H1 (cell line): ENCODE data around the gene FSTL4. TPM values are rescaled to one million over a fixed set of nuclear protein-coding genes. Genes with fewer than 3 reads are reported as not detected.

ENCODE experiments used
- CTCF ChIA-PET: fragments of 300-600 bp; sonication (Branson Sonifier 250); formaldehyde crosslinking; loops from one replicate; lab custom pipeline; 2021; ENCODE audit not compliant: partially characterized antibody; lab: Charles Lee
- POLR2A ChIA-PET: fragments of 300-600 bp; sonication (Branson Sonifier 250); formaldehyde crosslinking; loops from one replicate; lab custom pipeline; 2021; ENCODE audit warnings: inconsistent platforms; ENCODE audit not compliant: partially characterized antibody; lab: Charles Lee
- DNase-seq, 2 experiments: peaks; one replicate each; pipeline versions ENCODE4 v3.0.0 to v3.0.0-alpha.2; 2010 to 2022; ENCODE audit warnings: low spot score in 2 of 2, low read depth in 1 of 2, mixed read lengths in 1 of 2
- FAIRE-seq: peaks from 2 replicates; lab custom pipeline; 2011; peaks lifted over from hg19 to GRCh38; lab: Jason Lieb, UNC
- H2AFZ ChIP-seq: 2 replicates; pipeline ENCODE4 v1.8.1; 2012; ENCODE audit warnings: low read length, inconsistent platforms
- H2AK5ac ChIP-seq: 2 replicates; pipeline ENCODE4 v1.6.1; 2013; ENCODE audit warnings: low read depth, low read length
- H2BK120ac ChIP-seq: replicated peaks from 2 replicates; pipeline ENCODE3; 2013; ENCODE audit warnings: low read depth, low read length, inconsistent platforms
- H2BK12ac ChIP-seq: 2 replicates; pipeline ENCODE4 v1.6.1; 2013; ENCODE audit warnings: low read depth, low read length
- H2BK15ac ChIP-seq: 2 replicates; pipeline ENCODE4 v1.6.1; 2013; ENCODE audit warnings: low read length
- H2BK20ac ChIP-seq: 2 replicates; pipeline ENCODE4 v1.6.1; 2013; ENCODE audit warnings: low read length
- H2BK5ac ChIP-seq: 2 replicates; pipeline ENCODE4 v1.6.1; 2013; ENCODE audit warnings: low read depth, low read length
- H3K14ac ChIP-seq: 2 replicates; pipeline ENCODE4 v1.6.1; 2013; ENCODE audit warnings: inconsistent platforms; ENCODE audit not compliant: insufficient read length
- H3K18ac ChIP-seq: 2 replicates; pipeline ENCODE4 v1.6.1; 2013; ENCODE audit warnings: low read length; ENCODE audit errors: extremely low read depth
- H3K23ac ChIP-seq: 2 replicates; pipeline ENCODE4 v1.6.1; 2013; ENCODE audit warnings: inconsistent platforms; ENCODE audit not compliant: insufficient read length
- H3K23me2 ChIP-seq: 2 replicates; pipeline ENCODE4 v1.6.1; 2013; ENCODE audit warnings: low read depth, low read length
- H3K27ac ChIP-seq: 2 replicates; pipeline ENCODE4 v1.6.1; 2011; ENCODE audit warnings: low read depth, low read length, inconsistent platforms
- H3K27me3 ChIP-seq, 4 experiments: replicated peaks in 1 of 4; 1 replicate in 1 of 4; 2 replicates in 3 of 4; pipeline versions ENCODE4 v1.6.1 to v1.8.1; 2011 to 2013; ENCODE audit warnings: low read length in 3 of 4, mild to moderate bottlenecking in 3 of 4, inconsistent platforms in 2 of 4, mixed read lengths in 2 of 4, moderate library complexity in 1 of 4; ENCODE audit not compliant: control insufficient read depth in 3 of 4, insufficient read depth in 3 of 4; ENCODE audit errors: extremely low read depth in 1 of 4
- H3K36me3 ChIP-seq, 4 experiments: 2 replicates each; pipeline versions ENCODE4 v1.6.1 to v1.8.1; 2011 to 2013; ENCODE audit warnings: mild to moderate bottlenecking in 4 of 4, low read length in 3 of 4, moderate library complexity in 2 of 4, control low read depth in 1 of 4, inconsistent platforms in 1 of 4; ENCODE audit not compliant: insufficient read depth in 4 of 4, control insufficient read depth in 2 of 4
- H3K4ac ChIP-seq: replicated peaks from 2 replicates; pipeline ENCODE3; 2013; ENCODE audit warnings: low read length, low read depth, mixed read lengths, inconsistent platforms; ENCODE audit not compliant: insufficient read length
- H3K4me1 ChIP-seq, 4 experiments: replicated peaks in 1 of 4; 1 replicate in 1 of 4; 2 replicates in 3 of 4; pipeline versions ENCODE4 v1.6.1 to v1.8.1; 2011 to 2013; ENCODE audit warnings: low read length in 3 of 4, inconsistent platforms in 2 of 4, mixed read lengths in 1 of 4; ENCODE audit not compliant: insufficient read depth in 4 of 4, control insufficient read depth in 3 of 4
- H3K4me2 ChIP-seq, 2 experiments: 2 replicates each; pipeline versions ENCODE4 v1.6.1 to v1.8.1; 2011 to 2013; ENCODE audit warnings: low read depth in 2 of 2, low read length in 2 of 2, control low read depth in 1 of 2, inconsistent platforms in 1 of 2, mild to moderate bottlenecking in 1 of 2; ENCODE audit not compliant: insufficient read depth in 1 of 2
- H3K4me3 ChIP-seq, 4 experiments: fragments of 200-600, 300-600 bp in 1 of 4; sonication (generic), shearing (Covaris generic), sonication (Bioruptor Twin) in 1 of 4; 2 replicates each; pipeline versions ENCODE4 v1.5.1 to v1.8.1; 2011 to 2016; ENCODE audit warnings: low read length in 4 of 4, low read depth in 3 of 4, control low read depth in 2 of 4, inconsistent platforms in 2 of 4, mild to moderate bottlenecking in 2 of 4, mixed read lengths in 1 of 4, moderate library complexity in 1 of 4; ENCODE audit not compliant: insufficient read depth in 2 of 4; ENCODE audit errors: extremely low read depth in 1 of 4
- H3K56ac ChIP-seq: replicated peaks from 2 replicates; pipeline ENCODE3; 2013; ENCODE audit warnings: low read depth, mild to moderate bottlenecking, mixed read lengths, low read length, inconsistent platforms; ENCODE audit not compliant: insufficient read length
- H3K79me1 ChIP-seq: 2 replicates; pipeline ENCODE4 v1.6.1; 2013; ENCODE audit warnings: low read depth, low read length, control low read depth
- H3K79me2 ChIP-seq, 2 experiments: 2 replicates each; pipeline versions ENCODE4 v1.6.1 to v1.8.1; 2012 to 2013; ENCODE audit warnings: low read length in 2 of 2, mild to moderate bottlenecking in 2 of 2, inconsistent platforms in 1 of 2; ENCODE audit not compliant: insufficient read depth in 2 of 2, control insufficient read depth in 1 of 2
- H3K9ac ChIP-seq, 4 experiments: replicated peaks in 1 of 4; 1 replicate in 1 of 4; 2 replicates in 3 of 4; pipeline versions ENCODE4 v1.6.1 to v1.8.1; 2011 to 2013; ENCODE audit warnings: low read depth in 3 of 4, low read length in 3 of 4, control low read depth in 2 of 4, mild to moderate bottlenecking in 2 of 4, moderate library complexity in 2 of 4, inconsistent platforms in 1 of 4; ENCODE audit errors: extremely low read depth in 1 of 4
- H3K9me3 ChIP-seq, 2 experiments: 2 replicates each; pipeline versions ENCODE4 v1.6.1 to v1.8.1; 2012 to 2013; ENCODE audit warnings: mild to moderate bottlenecking in 2 of 2, moderate library complexity in 2 of 2, control low read depth in 1 of 2, inconsistent platforms in 1 of 2, low read depth in 1 of 2, low read length in 1 of 2, mixed read lengths in 1 of 2; ENCODE audit not compliant: insufficient read depth in 2 of 2
- H4K20me1 ChIP-seq, 2 experiments: replicated peaks in 1 of 2; 2 replicates each; pipeline versions ENCODE3 to v1.8.1; 2011 to 2013; ENCODE audit warnings: inconsistent platforms in 2 of 2, low read length in 2 of 2, mild to moderate bottlenecking in 1 of 2; ENCODE audit not compliant: insufficient read depth in 2 of 2, control insufficient read depth in 1 of 2
- H4K5ac ChIP-seq: 2 replicates; pipeline ENCODE4 v1.6.1; 2013; ENCODE audit warnings: low read length, low read depth, mixed read lengths, inconsistent platforms; ENCODE audit not compliant: insufficient read length
- H4K8ac ChIP-seq: 2 replicates; pipeline ENCODE4 v1.8.0; 2013; ENCODE audit warnings: mild to moderate bottlenecking, moderate library complexity, low read length, inconsistent platforms; ENCODE audit not compliant: insufficient read depth; ENCODE audit errors: extremely low read depth
- H4K91ac ChIP-seq: replicated peaks from 2 replicates; pipeline ENCODE3; 2013; ENCODE audit warnings: low read length, mixed read lengths, inconsistent platforms; ENCODE audit not compliant: insufficient read length
- JUND ChIP-seq: IDR thresholded peaks from 2 replicates; pipeline ENCODE4 v1.6.1; 2011; ENCODE audit warnings: mild to moderate bottlenecking, improper control_type of control experiment, low read length
- NRF1 ChIP-seq: IDR thresholded peaks from 2 replicates; pipeline ENCODE4 v1.6.1; 2011; ENCODE audit warnings: mild to moderate bottlenecking, low read depth, low read length, improper control_type of control experiment
- SP2 ChIP-seq: IDR thresholded peaks from 2 replicates; pipeline ENCODE4 v1.6.1; 2012; ENCODE audit warnings: mild to moderate bottlenecking, low read length, inconsistent platforms
- WGBS, 2 experiments: shearing (Covaris generic) in 1 of 2; methylation state at CpG; one replicate each; pipeline versions ENCODE4 v1.1.6 to v1.1.7; 2013 to 2015; ENCODE audit warnings: low lambda C conversion rate in 2 of 2, mixed read lengths in 2 of 2, inconsistent platforms in 1 of 2, low coverage in 1 of 2, missing lambda C conversion rate in 1 of 2; ENCODE audit not compliant: insufficient replicate concordance in 2 of 2, insufficient coverage in 1 of 2, insufficient read length in 1 of 2; ENCODE audit errors: extremely low coverage in 1 of 2, missing lambda C conversion rate in 1 of 2; 5-methylcytosine and 5-hydroxymethylcytosine counted together
- polyA plus RNA-seq, 7 experiments: library from polyadenylated mRNA; depleted of rRNA in 3 of 7; stranded (reverse) in 5 of 7; unstranded in 2 of 7; fragments of >200 nt in 5 of 7; fragments of 200-250 nt in 2 of 7; gene quantifications; 1 replicate in 5 of 7; 2 replicates in 1 of 7; 4 replicates in 1 of 7; pipeline versions ENCODE4 v1.2.1 to v1.2.3, GENCODE V29; 2011 to 2013; ENCODE audit warnings: missing spikeins in 2 of 7, mixed read lengths in 2 of 7
- total RNA-seq: library from RNA; stranded (reverse); fragmentation: NEBNext Ultra II Directional; extraction: Animal tissue kit (Norgen Biotek cat#: 25700); gene quantifications from 2 replicates; pipeline ENCODE4 v1.2.1, GENCODE V29; 2021

FSTL4 gene
- total and polyA plus RNA-seq, 2 of the 8 experiments (the other 6 are each of a cell fraction or from before 2014, with no cell fraction given) = 3.1 to 4.1 TPM

GRCh38 chr5:133385346-133385745, 227.0 kb downstream of the FSTL4 start:
- FAIRE-seq (no peak), DNase-seq (no peak)
- Histone ChIP-seq H2BK120ac (no peak overlapping the region), H3K36me3 (no peaks in the 10 kb centered on the region), H3K27me3 (peaks cover 0 to 2% (median 0%) of the 10 kb centered on the region in 4 experiments; a peak in 2 of 7 replicates), H2BK15ac (no peak overlapping the region), H3K4me1 (peaks cover 0 to 17% (median 12%) of the 10 kb centered on the region in 4 experiments; a peak in 6 of 7 replicates), H3K4ac (no peak overlapping the region), H3K4me3 (no peak overlapping the region), H4K8ac (no peak overlapping the region), H3K9ac (no peak overlapping the region), H3K14ac (no peak overlapping the region), H2BK20ac (no peak overlapping the region), H3K79me2 (no peaks in the 10 kb centered on the region), H3K23me2 (no peaks in the 10 kb centered on the region), H2BK12ac (no peak overlapping the region), H2AFZ (no peak overlapping the region), H3K23ac (no peak overlapping the region), H3K4me2 (no peak overlapping the region), H3K79me1 (no peaks in the 10 kb centered on the region), H2AK5ac (no peak overlapping the region), H4K20me1 (no peaks in the 10 kb centered on the region), H3K56ac (no peak overlapping the region), H4K91ac (no peak overlapping the region), H4K5ac (no peak overlapping the region), H2BK5ac (no peak overlapping the region), H3K9me3 (no peaks in the 10 kb centered on the region), H3K18ac (no peak overlapping the region), H3K27ac (no peak overlapping the region)
- ChIA-PET POLR2A (no interaction called here), CTCF (interaction anchor here (0.8 to 1.2 kb wide), 2 partner anchors 22 to 166 kb away, joined by 3 read pairs; no protein-coding TSS in a partner anchor)
- TF ChIP-seq NRF1 (no peak), SP2 (no peak), JUND (no peak)
- 92% methylated on average over 5 of the region's 5 CpGs; no CpG with 5 or more reads in 1 of the 2 experiments for WGBS, 2 experiments
